LNCAP (cell line): ENCODE results near the gene THSD7A.

Experiments used
- CTCF ChIP-seq: fragments of 450-650 bp; IDR thresholded peaks from 2 replicates; pipeline ENCODE4 v1.5.1; 2017; ENCODE audit warnings: mild to moderate bottlenecking

THSD7A gene

GRCh38 chr7:11548532-11548931 lies 283.5 kb downstream of the THSD7A start:
- no peak for TF ChIP-seq CTCF

GRCh38 chr7:11541330-11541729 lies 290.7 kb downstream of the THSD7A start:
- TF ChIP-seq CTCF: no peak

- TF ChIP-seq CTCF: no peak
These were observed 291.7 kb downstream of the THSD7A start for GRCh38 chr7:11540271-11540761.

GRCh38 chr7:11539853-11540252 lies 292.1 kb downstream of the THSD7A start:
- TF ChIP-seq CTCF: no peak

GRCh38 chr7:11538751-11539299 lies 293.2 kb downstream of the THSD7A start:
- TF ChIP-seq CTCF: no peak

- TF ChIP-seq CTCF: no peak
These were observed 298.7 kb downstream of the THSD7A start for GRCh38 chr7:11533229-11533820.

GRCh38 chr7:11529382-11529781 lies 302.6 kb downstream of the THSD7A start:
- TF ChIP-seq CTCF: no peak
